ENCODE measurements around the gene TM7SF2. TPM values are rescaled to one million over a fixed set of nuclear protein-coding genes. Genes with fewer than 3 reads are reported as not detected.

The TM7SF2 gene
- total RNA-seq, 6 experiments from 2014 or later, result 3.8 to 6.4 (median 4.9) TPM

- DNase-seq, result no peak
Measured at GRCh38 chr11:65107078-65107477, 4.6 kb upstream of the TM7SF2 start.

GRCh38 chr11:65107751-65108468, 3.8 kb upstream of the TM7SF2 start:
- H3K4me1 Mint-ChIP-seq (ENCODE audit: low read depth), result peaks cover 13% of the 10 kb centered on the region
- H3K36me3 Mint-ChIP-seq (ENCODE audit: low read depth), result no peaks in the 10 kb centered on the region
- DNase-seq, result no peak
- no peak overlapping the region for H3K4me3 Mint-ChIP-seq
- no peak for TF ChIP-seq CTCF (IDR thresholded peaks at IDR 0.05)
- no peaks in the 10 kb centered on the region for H3K9me3 Mint-ChIP-seq
- no peak overlapping the region for H3K27ac Mint-ChIP-seq
- no peaks in the 10 kb centered on the region; the same call in none of the 2 replicates for H3K27me3 Mint-ChIP-seq (ENCODE audit: insufficient read depth)

More at GRCh38 chr11:65107078-65107477, 4.6 kb upstream of the TM7SF2 start:
- Mint-ChIP-seq H3K4me1 (ENCODE audit: low read depth) (peaks cover 11% of the 10 kb centered on the region), H3K27ac (no peak overlapping the region), H3K9me3 (no peaks in the 10 kb centered on the region), H3K27me3 (ENCODE audit: insufficient read depth) (no peaks in the 10 kb centered on the region; the same call in none of the 2 replicates), H3K4me3 (no peak overlapping the region), H3K36me3 (ENCODE audit: low read depth) (no peaks in the 10 kb centered on the region)
- TF ChIP-seq CTCF (IDR thresholded peaks at IDR 0.05), result no peak

GRCh38 chr11:65108469-65109123, 3.1 kb upstream of the TM7SF2 start:
- Mint-ChIP-seq H3K4me1 (ENCODE audit: low read depth) (peaks cover 19% of the 10 kb centered on the region), H3K27ac (no peak overlapping the region), H3K4me3 (no peak overlapping the region), H3K9me3 (no peaks in the 10 kb centered on the region), H3K27me3 (ENCODE audit: insufficient read depth) (no peaks in the 10 kb centered on the region; the same call in none of the 2 replicates), H3K36me3 (ENCODE audit: low read depth) (no peaks in the 10 kb centered on the region)
- TF ChIP-seq CTCF (IDR thresholded peaks at IDR 0.05), result no peak
- no peak for DNase-seq

- DNase-seq, result no peak
- TF ChIP-seq CTCF (IDR thresholded peaks at IDR 0.05), result no peak
- peaks cover 20% of the 10 kb centered on the region for H3K4me1 Mint-ChIP-seq (ENCODE audit: low read depth)
- no peaks in the 10 kb centered on the region for H3K9me3 Mint-ChIP-seq
- H3K4me3 Mint-ChIP-seq, result no peak overlapping the region
- peaks cover 2% of the 10 kb centered on the region for H3K27me3 Mint-ChIP-seq (ENCODE audit: insufficient read depth)
- no peaks in the 10 kb centered on the region for H3K36me3 Mint-ChIP-seq (ENCODE audit: low read depth)
- no peak overlapping the region for H3K27ac Mint-ChIP-seq
Measured at GRCh38 chr11:65109231-65110198, 2.2 kb upstream of the TM7SF2 start.

- peaks cover 2% of the 10 kb centered on the region for H3K27me3 Mint-ChIP-seq (ENCODE audit: insufficient read depth)
- H3K36me3 Mint-ChIP-seq (ENCODE audit: low read depth), result no peaks in the 10 kb centered on the region
- TF ChIP-seq CTCF (IDR thresholded peaks at IDR 0.05), result peak; percentile 99
- DNase-seq, result peak; percentile 75
- peaks cover 20% of the 10 kb centered on the region for H3K4me1 Mint-ChIP-seq (ENCODE audit: low read depth)
- H3K4me3 Mint-ChIP-seq, result no peak overlapping the region
- peak overlapping the region; percentile 13; the same call in 1 of the 2 replicates for H3K27ac Mint-ChIP-seq
- no peaks in the 10 kb centered on the region for H3K9me3 Mint-ChIP-seq
Measured at GRCh38 chr11:65110354-65110861, 1.3 kb upstream of the TM7SF2 start.

All from HFFc6 (cell line).